Fibroblast of skin of right biceps (primary cell): ENCODE measurements around the gene POU4F3.

Source experiments
- DNase-seq: peaks from one replicate; pipeline ENCODE4 v3.0.0-alpha.2; 2013

POU4F3 gene

GRCh38 chr5:146340260-146341081 lies 1.8 kb downstream of the POU4F3 start:
- peak; percentile 69 for DNase-seq

- no peak for DNase-seq
These were observed 3.2 kb downstream of the POU4F3 start for GRCh38 chr5:146341854-146342253.

GRCh38 chr5:146342519-146342881 lies 3.9 kb downstream of the POU4F3 start:
- DNase-seq: no peak

- no peak for DNase-seq
These were observed 4.5 kb downstream of the POU4F3 start for GRCh38 chr5:146342882-146343865.

GRCh38 chr5:146344155-146345118 lies 5.8 kb downstream of the POU4F3 start:
- DNase-seq: no peak

GRCh38 chr5:146345240-146345577 lies 6.6 kb downstream of the POU4F3 start:
- no peak for DNase-seq

GRCh38 chr5:146345578-146346366 lies 7.1 kb downstream of the POU4F3 start:
- DNase-seq: no peak

GRCh38 chr5:146357126-146357525 lies 18.5 kb downstream of the POU4F3 start:
- no peak for DNase-seq

GRCh38 chr5:146359836-146360235 lies 21.2 kb downstream of the POU4F3 start:
- no peak for DNase-seq

GRCh38 chr5:146363161-146363874 lies 24.7 kb downstream of the POU4F3 start:
- no peak for DNase-seq

- DNase-seq: no peak
These were observed 27.0 kb downstream of the POU4F3 start for GRCh38 chr5:146365618-146366017.

GRCh38 chr5:146366904-146367303 lies 28.3 kb downstream of the POU4F3 start:
- no peak for DNase-seq

GRCh38 chr5:146368137-146368536 lies 29.5 kb downstream of the POU4F3 start:
- DNase-seq: no peak

- DNase-seq: peak; percentile 81
These were observed 31.1 kb downstream of the POU4F3 start for GRCh38 chr5:146369691-146370090.

GRCh38 chr5:146376821-146377220 lies 38.2 kb downstream of the POU4F3 start:
- no peak for DNase-seq

GRCh38 chr5:146378986-146379385 lies 40.3 kb downstream of the POU4F3 start:
- DNase-seq: no peak

GRCh38 chr5:146380714-146381113 lies 42.1 kb downstream of the POU4F3 start:
- no peak for DNase-seq

- DNase-seq: peak; percentile 65
These were observed 49.7 kb downstream of the POU4F3 start for GRCh38 chr5:146388386-146388785.

- no peak for DNase-seq
These were observed 51.8 kb downstream of the POU4F3 start for GRCh38 chr5:146390469-146390868.
